Central memory CD8-positive, alpha-beta T cell (primary cell): ENCODE data around the gene CEBPG.

Experiments
- ATAC-seq: fragments of 150-1000 bp; cut with Tn5 transposase; replicated peaks from 2 replicates; pipeline ENCODE4 v1.10.0; 2022; ENCODE audit warnings: mild to moderate bottlenecking, moderate FRiP score, moderate number of reproducible peaks; ENCODE audit not compliant: poor library complexity, severe bottlenecking; ENCODE audit errors: extremely low read depth
- DNase-seq, 2 donors: peaks; one replicate each; pipeline ENCODE4 v3.0.0; 2021; ENCODE audit warnings: low spot score in 2 of 2
- H3K27ac Mint-ChIP-seq: one replicate; pipeline ENCODE4 v1.8.0; 2022; ENCODE audit warnings: low read depth, mild to moderate bottlenecking, moderate library complexity, mixed read lengths
- H3K27me3 Mint-ChIP-seq: one replicate; pipeline ENCODE4 v1.8.0; 2022; ENCODE audit warnings: mixed read lengths
- H3K36me3 Mint-ChIP-seq: one replicate; pipeline ENCODE4 v1.8.0; 2022; ENCODE audit warnings: mild to moderate bottlenecking, moderate library complexity, mixed read lengths; ENCODE audit not compliant: insufficient read depth
- H3K4me1 Mint-ChIP-seq: one replicate; pipeline ENCODE4 v1.8.0; 2022; ENCODE audit warnings: mixed read lengths
- H3K4me3 Mint-ChIP-seq: one replicate; pipeline ENCODE4 v1.8.0; 2022; ENCODE audit warnings: mild to moderate bottlenecking, moderate library complexity, mixed read lengths
- H3K9me3 Mint-ChIP-seq: one replicate; pipeline ENCODE4 v1.8.0; 2022; ENCODE audit warnings: mixed read lengths

Gene CEBPG

GRCh38 chr19:33403221-33403972, 29.9 kb downstream of the CEBPG start:
- H3K9me3 Mint-ChIP-seq = no peaks in the 10 kb centered on the region
- DNase-seq (no peak), ATAC-seq (no peak)
- peaks cover 2% of the 10 kb centered on the region for H3K36me3 Mint-ChIP-seq
- H3K27ac Mint-ChIP-seq = no peak overlapping the region
- no peaks in the 10 kb centered on the region for H3K27me3 Mint-ChIP-seq
- no peaks in the 10 kb centered on the region for H3K4me1 Mint-ChIP-seq
- H3K4me3 Mint-ChIP-seq = no peak overlapping the region

DNA sequence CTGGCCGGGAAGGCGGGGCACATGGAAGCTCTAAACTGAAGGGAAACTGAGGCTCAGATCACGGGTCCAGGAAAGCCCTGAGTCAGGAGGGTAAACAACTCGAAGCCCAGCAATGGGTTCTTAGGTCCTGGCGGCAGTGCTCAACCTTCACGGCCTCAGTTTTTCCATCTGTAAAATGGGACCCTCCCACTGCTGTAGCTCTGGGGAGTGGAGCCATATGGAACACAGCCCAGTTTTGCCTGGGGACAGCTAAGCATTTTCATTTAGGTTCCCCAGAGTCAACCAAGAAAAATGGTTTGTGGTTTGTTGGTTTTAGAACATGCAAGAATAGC, 30.4 kb downstream of the CEBPG start:
- H3K4me1 Mint-ChIP-seq = no peaks in the 10 kb centered on the region
- H3K4me3 Mint-ChIP-seq = no peak overlapping the region
- H3K27ac Mint-ChIP-seq = no peak overlapping the region
- H3K27me3 Mint-ChIP-seq = no peaks in the 10 kb centered on the region
- ATAC-seq (no peak), DNase-seq (no peak)
- H3K36me3 Mint-ChIP-seq = peaks cover 2% of the 10 kb centered on the region
- H3K9me3 Mint-ChIP-seq = no peaks in the 10 kb centered on the region

GRCh38 chr19:33404506-33405253, 31.2 kb downstream of the CEBPG start:
- Mint-ChIP-seq H3K36me3 (peaks cover 2% of the 10 kb centered on the region), H3K9me3 (no peaks in the 10 kb centered on the region), H3K27ac (peak overlapping the region; percentile 42), H3K4me1 (no peaks in the 10 kb centered on the region), H3K27me3 (no peaks in the 10 kb centered on the region), H3K4me3 (no peak overlapping the region)
- ATAC-seq (no peak), DNase-seq (no peak)

- peak overlapping the region; percentile 42 for H3K27ac Mint-ChIP-seq
- no peak for DNase-seq
- no peak overlapping the region for H3K4me3 Mint-ChIP-seq
- no peaks in the 10 kb centered on the region for H3K27me3 Mint-ChIP-seq
- no peaks in the 10 kb centered on the region for H3K4me1 Mint-ChIP-seq
- H3K9me3 Mint-ChIP-seq = no peaks in the 10 kb centered on the region
- H3K36me3 Mint-ChIP-seq = peaks cover 2% of the 10 kb centered on the region
- no peak for ATAC-seq
Measured at GRCh38 chr19:33405254-33405552, 31.7 kb downstream of the CEBPG start.

- Mint-ChIP-seq H3K27ac (peak overlapping the region; percentile 51), H3K9me3 (no peaks in the 10 kb centered on the region), H3K36me3 (peaks cover 2% of the 10 kb centered on the region), H3K4me3 (no peak overlapping the region), H3K4me1 (no peaks in the 10 kb centered on the region), H3K27me3 (no peaks in the 10 kb centered on the region)
- no peak for ATAC-seq
- no peak for DNase-seq
Measured at GRCh38 chr19:33405553-33406461, 32.3 kb downstream of the CEBPG start.

DNA sequence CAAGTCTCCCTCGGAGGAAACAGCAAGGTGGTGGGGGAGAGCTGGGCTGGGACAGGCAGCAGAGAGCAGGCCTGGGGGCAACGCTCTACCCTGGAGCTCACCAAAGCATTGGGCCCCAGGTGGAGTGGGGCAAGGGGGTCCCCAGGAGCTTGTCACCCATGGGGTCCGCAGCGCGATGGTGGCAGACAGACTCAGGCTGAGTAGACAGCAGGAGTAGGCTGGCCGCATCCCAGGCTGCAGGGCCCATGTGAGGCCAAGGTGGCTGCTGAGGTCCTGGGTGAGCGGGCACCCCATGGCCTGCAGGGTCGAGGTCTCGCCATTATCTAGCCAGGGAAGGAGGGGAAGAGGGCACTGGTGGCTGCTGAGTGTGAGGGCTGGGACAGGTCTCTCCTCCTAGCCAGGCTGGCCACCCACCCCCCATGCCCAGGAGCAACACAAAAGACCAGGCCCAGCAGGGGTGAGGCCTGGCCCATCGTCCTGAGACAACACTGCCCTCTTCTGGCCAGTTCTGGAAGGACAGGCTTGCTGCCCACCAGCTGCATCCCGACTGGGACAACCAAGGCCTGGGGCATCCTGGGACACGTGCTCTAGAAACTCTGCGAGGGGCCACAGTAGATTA, 33.1 kb downstream of the CEBPG start:
- no peak for ATAC-seq
- Mint-ChIP-seq H3K27me3 (no peaks in the 10 kb centered on the region), H3K36me3 (peaks cover 2% of the 10 kb centered on the region), H3K4me1 (no peaks in the 10 kb centered on the region), H3K9me3 (no peaks in the 10 kb centered on the region), H3K27ac (no peak overlapping the region), H3K4me3 (no peak overlapping the region)
- DNase-seq = peak; percentile 53 to 78

DNA sequence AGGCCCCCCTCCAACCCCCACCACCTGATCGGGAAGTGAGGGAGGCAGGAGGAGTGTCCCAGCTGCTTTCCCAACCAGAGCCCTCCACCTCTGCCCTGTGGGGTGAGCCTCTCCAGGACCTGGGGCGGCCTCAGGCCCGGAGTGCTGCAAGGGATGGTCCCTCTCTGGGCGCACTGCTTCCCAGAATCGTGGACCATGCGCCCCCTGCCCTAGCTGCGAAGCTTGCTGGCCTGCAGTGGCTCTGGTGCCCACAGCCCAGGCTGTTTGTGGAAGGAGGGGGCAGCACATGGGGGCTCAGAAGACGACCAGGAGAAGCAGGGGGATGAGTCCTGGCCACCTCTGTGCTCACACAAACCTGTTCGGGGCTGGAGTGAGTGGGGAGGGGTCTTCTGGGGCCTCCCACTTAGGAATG, 33.6 kb downstream of the CEBPG start:
- no peaks in the 10 kb centered on the region for H3K9me3 Mint-ChIP-seq
- ATAC-seq (no peak), DNase-seq (no peak)
- peaks cover 2% of the 10 kb centered on the region for H3K36me3 Mint-ChIP-seq
- no peak overlapping the region for H3K4me3 Mint-ChIP-seq
- no peaks in the 10 kb centered on the region for H3K4me1 Mint-ChIP-seq
- H3K27me3 Mint-ChIP-seq = no peaks in the 10 kb centered on the region
- H3K27ac Mint-ChIP-seq = no peak overlapping the region

DNA sequence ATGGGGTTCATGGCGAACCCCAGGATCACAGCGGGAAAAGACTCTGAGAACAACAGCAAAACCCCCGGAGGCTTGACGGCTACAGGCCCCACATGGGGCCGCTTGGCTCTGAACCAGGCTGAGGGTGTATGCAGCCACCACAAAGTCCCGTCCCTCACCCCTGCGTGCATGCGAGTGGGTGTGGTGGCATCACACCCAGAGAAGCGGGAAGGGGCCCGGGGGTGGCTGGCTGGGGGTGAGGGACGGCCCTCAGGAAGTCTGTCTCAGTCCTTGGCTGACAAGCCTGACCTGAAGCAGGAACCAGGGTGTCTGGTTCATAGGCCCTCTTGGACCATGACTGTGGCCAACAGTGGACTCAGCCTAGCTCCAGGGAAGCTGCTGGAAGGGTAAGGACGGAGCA, 34.2 kb downstream of the CEBPG start:
- Mint-ChIP-seq H3K36me3 (peaks cover 2% of the 10 kb centered on the region), H3K4me3 (no peak overlapping the region), H3K9me3 (no peaks in the 10 kb centered on the region), H3K4me1 (no peaks in the 10 kb centered on the region), H3K27ac (no peak overlapping the region), H3K27me3 (no peaks in the 10 kb centered on the region)
- ATAC-seq = no peak
- DNase-seq = no peak

- no peaks in the 10 kb centered on the region for H3K9me3 Mint-ChIP-seq
- H3K4me1 Mint-ChIP-seq = no peaks in the 10 kb centered on the region
- no peak for ATAC-seq
- no peak overlapping the region for H3K27ac Mint-ChIP-seq
- H3K4me3 Mint-ChIP-seq = no peak overlapping the region
- no peaks in the 10 kb centered on the region for H3K27me3 Mint-ChIP-seq
- DNase-seq = no peak
- H3K36me3 Mint-ChIP-seq = peaks cover 2% of the 10 kb centered on the region
Measured at GRCh38 chr19:33408116-33408515, 34.6 kb downstream of the CEBPG start.

- Mint-ChIP-seq H3K36me3 (peaks cover 2% of the 10 kb centered on the region), H3K4me3 (no peak overlapping the region), H3K4me1 (no peaks in the 10 kb centered on the region), H3K27ac (no peak overlapping the region), H3K27me3 (no peaks in the 10 kb centered on the region), H3K9me3 (no peaks in the 10 kb centered on the region)
- DNase-seq = no peak
- ATAC-seq = no peak
Measured at GRCh38 chr19:33408538-33409434, 35.3 kb downstream of the CEBPG start.

GRCh38 chr19:33409906-33410685, 36.6 kb downstream of the CEBPG start:
- no peak for DNase-seq
- no peak overlapping the region for H3K27ac Mint-ChIP-seq
- no peak overlapping the region for H3K4me3 Mint-ChIP-seq
- no peaks in the 10 kb centered on the region for H3K9me3 Mint-ChIP-seq
- no peaks in the 10 kb centered on the region for H3K4me1 Mint-ChIP-seq
- ATAC-seq = no peak
- peaks cover 2% of the 10 kb centered on the region for H3K36me3 Mint-ChIP-seq
- no peaks in the 10 kb centered on the region for H3K27me3 Mint-ChIP-seq
